Memory B cell (primary cell): ENCODE results near the gene ZBTB12.
A peak's percentile ranks its signal among the peaks of the same experiment; 100 is the strongest.

ENCODE experiments used
- ATAC-seq: fragments of 150-1000 bp; cut with Tn5 transposase; 2 replicates; pipeline ENCODE4 v1.10.0; 2021; ENCODE audit warnings: low read depth, mild to moderate bottlenecking, moderate library complexity
- DNase-seq, 2 donors: peaks; one replicate each; pipeline ENCODE4 v3.0.0; 2022; ENCODE audit warnings: low spot score in 2 of 2
- H3K27ac Mint-ChIP-seq: one replicate; pipeline ENCODE4 v1.8.0; 2022; ENCODE audit warnings: mild to moderate bottlenecking, moderate library complexity, mixed read lengths
- H3K27me3 Mint-ChIP-seq: one replicate; pipeline ENCODE4 v1.8.0; 2022; ENCODE audit warnings: mixed read lengths
- H3K36me3 Mint-ChIP-seq: one replicate; pipeline ENCODE4 v1.8.0; 2022; ENCODE audit warnings: mild to moderate bottlenecking, mixed read lengths
- H3K4me1 Mint-ChIP-seq: one replicate; pipeline ENCODE4 v1.8.0; 2022; ENCODE audit warnings: mixed read lengths
- H3K4me3 Mint-ChIP-seq: one replicate; pipeline ENCODE4 v1.8.0; 2022; ENCODE audit warnings: mild to moderate bottlenecking, moderate library complexity, mixed read lengths
- H3K9me3 Mint-ChIP-seq: one replicate; pipeline ENCODE4 v1.8.0; 2022; ENCODE audit warnings: mixed read lengths

ZBTB12 gene

GRCh38 chr6:31880616-31881015, 21.3 kb downstream of the ZBTB12 start:
- H3K36me3 Mint-ChIP-seq = peaks cover 35% of the 10 kb centered on the region
- no peaks in the 10 kb centered on the region for H3K27me3 Mint-ChIP-seq
- no peaks in the 10 kb centered on the region for H3K4me1 Mint-ChIP-seq
- no peak overlapping the region for H3K4me3 Mint-ChIP-seq
- DNase-seq (no peak), ATAC-seq (no peak)
- no peaks in the 10 kb centered on the region for H3K9me3 Mint-ChIP-seq
- no peak overlapping the region for H3K27ac Mint-ChIP-seq

- H3K4me1 Mint-ChIP-seq = no peaks in the 10 kb centered on the region
- DNase-seq (no peak), ATAC-seq (no peak)
- H3K27ac Mint-ChIP-seq = no peak overlapping the region
- H3K27me3 Mint-ChIP-seq = no peaks in the 10 kb centered on the region
- H3K9me3 Mint-ChIP-seq = no peaks in the 10 kb centered on the region
- peaks cover 29% of the 10 kb centered on the region for H3K36me3 Mint-ChIP-seq
- no peak overlapping the region for H3K4me3 Mint-ChIP-seq
These were observed 22.0 kb downstream of the ZBTB12 start for GRCh38 chr6:31879901-31880300.

GRCh38 chr6:31879143-31879542, 22.7 kb downstream of the ZBTB12 start:
- no peaks in the 10 kb centered on the region for H3K9me3 Mint-ChIP-seq
- no peak overlapping the region for H3K4me3 Mint-ChIP-seq
- peaks cover 28% of the 10 kb centered on the region for H3K36me3 Mint-ChIP-seq
- ATAC-seq = no peak
- H3K4me1 Mint-ChIP-seq = no peaks in the 10 kb centered on the region
- DNase-seq = no peak
- H3K27me3 Mint-ChIP-seq = no peaks in the 10 kb centered on the region
- H3K27ac Mint-ChIP-seq = no peak overlapping the region

- peaks cover 24% of the 10 kb centered on the region for H3K36me3 Mint-ChIP-seq
- no peak within 1 kb of the TSS for H3K27ac Mint-ChIP-seq
- H3K4me3 Mint-ChIP-seq = no peak within 1 kb of the TSS
These were observed 23.2 kb downstream of the ZBTB12 start, which contains the start of gene SLC44A4 for GRCh38 chr6:31878726-31879125. TSS of gene SLC44A4 (minus strand) at chr6:31878997. CDS start at chr6:31878980, 17 bp downstream.

GRCh38 chr6:31878222-31878621, 23.7 kb downstream of the ZBTB12 start:
- Mint-ChIP-seq H3K4me3 (no peak overlapping the region), H3K27ac (no peak overlapping the region), H3K27me3 (no peaks in the 10 kb centered on the region), H3K9me3 (no peaks in the 10 kb centered on the region), H3K36me3 (peaks cover 22% of the 10 kb centered on the region), H3K4me1 (no peaks in the 10 kb centered on the region)
- no peak for ATAC-seq
- DNase-seq = no peak

More at GRCh38 chr6:31878726-31879125, 23.2 kb downstream of the ZBTB12 start, which contains the start of gene SLC44A4:
- Mint-ChIP-seq H3K9me3 (no peaks in the 10 kb centered on the region), H3K4me1 (no peaks in the 10 kb centered on the region), H3K27me3 (no peaks in the 10 kb centered on the region)
- no peak for DNase-seq
- ATAC-seq = no peak

GRCh38 chr6:31877651-31878161, 24.2 kb downstream of the ZBTB12 start:
- no peak overlapping the region for H3K4me3 Mint-ChIP-seq
- no peaks in the 10 kb centered on the region for H3K4me1 Mint-ChIP-seq
- H3K9me3 Mint-ChIP-seq = no peaks in the 10 kb centered on the region
- no peak overlapping the region for H3K27ac Mint-ChIP-seq
- DNase-seq (no peak), ATAC-seq (no peak)
- H3K36me3 Mint-ChIP-seq = peaks cover 22% of the 10 kb centered on the region
- no peaks in the 10 kb centered on the region for H3K27me3 Mint-ChIP-seq

GRCh38 chr6:31877125-31877650, 24.7 kb downstream of the ZBTB12 start:
- no peak overlapping the region for H3K4me3 Mint-ChIP-seq
- peaks cover 17% of the 10 kb centered on the region for H3K36me3 Mint-ChIP-seq
- H3K9me3 Mint-ChIP-seq = no peaks in the 10 kb centered on the region
- no peak overlapping the region for H3K27ac Mint-ChIP-seq
- no peak for ATAC-seq
- no peaks in the 10 kb centered on the region for H3K4me1 Mint-ChIP-seq
- no peak for DNase-seq
- H3K27me3 Mint-ChIP-seq = no peaks in the 10 kb centered on the region

- Mint-ChIP-seq H3K27me3 (peaks cover 2% of the 10 kb centered on the region), H3K4me1 (no peaks in the 10 kb centered on the region), H3K27ac (no peak overlapping the region), H3K9me3 (no peaks in the 10 kb centered on the region), H3K4me3 (no peak overlapping the region), H3K36me3 (peaks cover 13% of the 10 kb centered on the region)
- DNase-seq (no peak), ATAC-seq (no peak)
These were observed 25.5 kb downstream of the ZBTB12 start for GRCh38 chr6:31876357-31876756.

GRCh38 chr6:31875877-31876276, 26.0 kb downstream of the ZBTB12 start:
- H3K4me1 Mint-ChIP-seq = no peaks in the 10 kb centered on the region
- peaks cover 8% of the 10 kb centered on the region for H3K36me3 Mint-ChIP-seq
- no peak overlapping the region for H3K27ac Mint-ChIP-seq
- DNase-seq (no peak), ATAC-seq (no peak)
- peaks cover 2% of the 10 kb centered on the region for H3K27me3 Mint-ChIP-seq
- no peaks in the 10 kb centered on the region for H3K9me3 Mint-ChIP-seq
- no peak overlapping the region for H3K4me3 Mint-ChIP-seq

GRCh38 chr6:31874836-31875572, 26.9 kb downstream of the ZBTB12 start:
- Mint-ChIP-seq H3K27me3 (peaks cover 4% of the 10 kb centered on the region), H3K4me1 (peaks cover 2% of the 10 kb centered on the region), H3K27ac (no peak overlapping the region), H3K36me3 (peaks cover 6% of the 10 kb centered on the region), H3K4me3 (no peak overlapping the region), H3K9me3 (no peaks in the 10 kb centered on the region)
- ATAC-seq (no peak), DNase-seq (no peak)

- DNase-seq (no peak), ATAC-seq (no peak)
- no peak overlapping the region for H3K4me3 Mint-ChIP-seq
- H3K27me3 Mint-ChIP-seq = peaks cover 4% of the 10 kb centered on the region
- no peaks in the 10 kb centered on the region for H3K9me3 Mint-ChIP-seq
- no peaks in the 10 kb centered on the region for H3K36me3 Mint-ChIP-seq
- no peak overlapping the region for H3K27ac Mint-ChIP-seq
- peaks cover 2% of the 10 kb centered on the region for H3K4me1 Mint-ChIP-seq
These were observed 27.7 kb downstream of the ZBTB12 start for GRCh38 chr6:31874084-31874670.

GRCh38 chr6:31871046-31871659, 30.7 kb downstream of the ZBTB12 start:
- DNase-seq (no peak), ATAC-seq (no peak)
- Mint-ChIP-seq H3K36me3 (no peaks in the 10 kb centered on the region), H3K4me1 (peaks cover 2% of the 10 kb centered on the region), H3K27me3 (peaks cover 5% of the 10 kb centered on the region), H3K9me3 (no peaks in the 10 kb centered on the region), H3K27ac (no peak overlapping the region), H3K4me3 (no peak overlapping the region)

GRCh38 chr6:31870385-31870921, 31.4 kb downstream of the ZBTB12 start:
- Mint-ChIP-seq H3K4me1 (peaks cover 2% of the 10 kb centered on the region), H3K27me3 (peaks cover 5% of the 10 kb centered on the region), H3K4me3 (no peak overlapping the region), H3K27ac (no peak overlapping the region), H3K9me3 (no peaks in the 10 kb centered on the region), H3K36me3 (no peaks in the 10 kb centered on the region)
- DNase-seq (no peak), ATAC-seq (peak; percentile 37)

- H3K9me3 Mint-ChIP-seq = no peaks in the 10 kb centered on the region
- peaks cover 5% of the 10 kb centered on the region for H3K27me3 Mint-ChIP-seq
- H3K27ac Mint-ChIP-seq = no peak overlapping the region
- H3K4me1 Mint-ChIP-seq = peaks cover 2% of the 10 kb centered on the region
- ATAC-seq = no peak
- DNase-seq = no peak
- H3K4me3 Mint-ChIP-seq = no peak overlapping the region
- no peaks in the 10 kb centered on the region for H3K36me3 Mint-ChIP-seq
These were observed 32.5 kb downstream of the ZBTB12 start for GRCh38 chr6:31869343-31869742.
